Gastrocnemius medialis (tissue), 4 donors: ENCODE measurements around the gene ABCF2. TPM values are rescaled to one million over a fixed set of nuclear protein-coding genes. Genes with fewer than 3 reads are reported as not detected.
A peak's percentile ranks its signal among the peaks of the same experiment; 100 is the strongest.

ENCODE experiments used
- ATAC-seq, 2 donors: fragments of 150-250 bp; one replicate each; pipeline ENCODE4 v1.9.1; 2016
- DNase-seq, 2 donors: peaks; one replicate each; pipeline ENCODE4 v3.0.0-alpha.2; 2019
- H3K27ac ChIP-seq, 4 donors: fragments of 200-600 bp; sonication (generic); 1 replicate in 1 of 4; 2 replicates in 3 of 4; pipeline ENCODE4 v1.5.1; 2016 to 2018; ENCODE audit warnings: mild to moderate bottlenecking in 2 of 4, moderate library complexity in 1 of 4
- H3K27me3 ChIP-seq, 3 donors: fragments of 200-600 bp; sonication (generic) in 2 of 3; 1 replicate in 1 of 3; 2 replicates in 2 of 3; pipeline versions ENCODE4 v1.5.1 to v1.6.0; 2016 to 2019; ENCODE audit warnings: mild to moderate bottlenecking in 1 of 3, moderate library complexity in 1 of 3
- H3K36me3 ChIP-seq, 2 donors: fragments of 200-600 bp; sonication (generic) in 1 of 2; one replicate each; pipeline ENCODE4 v1.5.1; 2017 to 2018
- H3K4me1 ChIP-seq, 2 donors: fragments of 200-600 bp; sonication (generic) in 1 of 2; one replicate each; pipeline ENCODE4 v1.5.1; 2016 to 2017; ENCODE audit warnings: mild to moderate bottlenecking in 2 of 2
- H3K4me3 ChIP-seq, 4 donors: fragments of 200-600 bp; sonication (generic) in 3 of 4; 1 replicate in 1 of 4; 2 replicates in 3 of 4; pipeline ENCODE4 v1.5.1; 2016 to 2019; ENCODE audit warnings: mild to moderate bottlenecking in 2 of 4
- H3K9me3 ChIP-seq, 3 donors: fragments of 200-600 bp; sonication (generic) in 2 of 3; 1 replicate in 1 of 3; 2 replicates in 2 of 3; pipeline ENCODE4 v1.5.1; 2016 to 2019
- CTCF ChIP-seq, 5 experiments: fragments of 450-650 bp in 3 of 5; fragments of 200-600 bp in 2 of 5; sonication (generic) in 2 of 5; IDR thresholded peaks in 4 of 5; conservative IDR thresholded peaks in 1 of 5; 1 replicate in 4 of 5; 2 replicates in 1 of 5; pipeline ENCODE4 v1.5.1; 2016 to 2019; ENCODE audit warnings: antibody characterized with exemption in 5 of 5, mild to moderate bottlenecking in 3 of 5, moderate library complexity in 3 of 5
- POLR2A ChIP-seq, 2 donors: fragments of 450-650 bp; IDR thresholded peaks; one replicate each; pipeline ENCODE4 v1.6.1; 2017; ENCODE audit warnings: antibody characterized with exemption in 2 of 2, mild to moderate bottlenecking in 2 of 2, moderate library complexity in 2 of 2
- in situ Hi-C, 4 donors: fragments of 200-750 bp; cut with MboI; loops; one replicate each; pipeline versions ENCODE4 v1.15.0 to v1.8.0; 2017; ENCODE audit warnings: low sequenced_read_pairs in 4 of 4
- intact Hi-C: fragments of 100-400 bp; cut with DNase I; formaldehyde crosslinking; loops from one replicate; pipeline ENCODE4 v1.15.1; 2023; ENCODE audit warnings: low total_unique reads
- total RNA-seq, 4 donors: library from RNA; depleted of rRNA; stranded (reverse); fragments of >200 nt; gene quantifications; one replicate each; pipeline versions ENCODE4 v1.1.0 to v1.2.3, GENCODE V29; 2016

The ABCF2 gene
- total RNA-seq, 4 donors from 2014 or later: 73.3 to 119 (median 96.3) TPM

GRCh38 chr7:151233804-151234203 lies 6.8 kb upstream of the ABCF2 start:
- TF ChIP-seq POLR2A (IDR thresholded peaks at IDR 0.05) (no peak), CTCF (IDR thresholded peaks at IDR 0.05 in 4 of 5, conservative IDR thresholded peaks at IDR 0.05 in 1 of 5) (no peak)
- Histone ChIP-seq H3K4me3 (peak overlapping the region; percentile 87 to 98 (median 92)), H3K4me1 (peaks cover 29 to 33% of the 10 kb centered on the region in 2 donors), H3K27me3 (no peaks in the 10 kb centered on the region), H3K27ac (peak overlapping the region; percentile 71 to 88 (median 86)), H3K36me3 (peaks cover 0 to 42% of the 10 kb centered on the region in 2 donors), H3K9me3 (no peaks in the 10 kb centered on the region)
- no peak for DNase-seq
- intact Hi-C loops: loop anchor here (1.0 kb wide), 1 partner anchor 520 kb away; no protein-coding TSS in a partner anchor
- no peak for ATAC-seq
- in situ Hi-C loops: no loop called here

GRCh38 chr7:151232917-151233701 lies 6.1 kb upstream of the ABCF2 start:
- in situ Hi-C loops: no loop called here
- intact Hi-C loops: loop anchor here (1.0 kb wide), 1 partner anchor 521 kb away; no protein-coding TSS in a partner anchor
- H3K36me3 ChIP-seq: peaks cover 0 to 35% of the 10 kb centered on the region in 2 donors
- DNase-seq (no peak), ATAC-seq (peak; percentile 11 to 31)
- H3K27ac ChIP-seq: peak overlapping the region; percentile 71 to 88 (median 86)
- peak overlapping the region; percentile 87 to 98 (median 92) for H3K4me3 ChIP-seq
- no peak for TF ChIP-seq CTCF (IDR thresholded peaks at IDR 0.05 in 4 of 5, conservative IDR thresholded peaks at IDR 0.05 in 1 of 5)
- TF ChIP-seq POLR2A (IDR thresholded peaks at IDR 0.05): no peak
- no peaks in the 10 kb centered on the region for H3K9me3 ChIP-seq
- H3K4me1 ChIP-seq: peaks cover 30 to 35% of the 10 kb centered on the region in 2 donors
- H3K27me3 ChIP-seq: no peaks in the 10 kb centered on the region

- in situ Hi-C loops (no loop called here), intact Hi-C loops (no loop called here)
- Histone ChIP-seq H3K9me3 (no peaks in the 10 kb centered on the region), H3K4me3 (peak within 1 kb of the TSS; percentile 87 to 98 (median 92)), H3K36me3 (peaks cover 0 to 27% of the 10 kb centered on the region in 2 donors), H3K4me1 (peaks cover 28 to 35% of the 10 kb centered on the region in 2 donors), H3K27ac (peak within 1 kb of the TSS; percentile 71 to 88 (median 86)), H3K27me3 (no peaks in the 10 kb centered on the region)
- ATAC-seq (peak; percentile 88 to 90), DNase-seq (peak; percentile 83 to 87)
- TF ChIP-seq POLR2A (IDR thresholded peaks at IDR 0.05) (peak; percentile 87 to 95), CTCF (IDR thresholded peaks at IDR 0.05 in 4 of 5, conservative IDR thresholded peaks at IDR 0.05 in 1 of 5) (no peak)
These were observed 5.3 kb upstream of the ABCF2 start, which contains the start of gene CHPF2 for GRCh38 chr7:151232091-151232916. Gene CHPF2 (plus strand): TSS chr7:151232483. CDS start chr7:151234012, 1,529 bp downstream.

GRCh38 chr7:151231080-151231479 lies 4.1 kb upstream of the ABCF2 start:
- Histone ChIP-seq H3K27me3 (no peaks in the 10 kb centered on the region), H3K4me3 (no peak overlapping the region), H3K27ac (peak overlapping the region in 1 of 4 donors; percentile 86), H3K36me3 (peaks cover 0 to 15% of the 10 kb centered on the region in 2 donors), H3K4me1 (peaks cover 29 to 33% of the 10 kb centered on the region in 2 donors), H3K9me3 (no peaks in the 10 kb centered on the region)
- DNase-seq (no peak), ATAC-seq (no peak)
- no peak for TF ChIP-seq CTCF (IDR thresholded peaks at IDR 0.05 in 4 of 5, conservative IDR thresholded peaks at IDR 0.05 in 1 of 5)
- in situ Hi-C loops: no loop called here
- intact Hi-C loops: no loop called here
